ENCODE measurements around the gene RGSL1. TPM values are rescaled to one million over a fixed set of nuclear protein-coding genes. Genes with fewer than 3 reads are reported as not detected.

The RGSL1 gene
- total and polyA plus RNA-seq, 2 of the 8 experiments (the other 6 are each of a cell fraction or from before 2014, with no cell fraction given) = not detected

GRCh38 chr1:182608236-182608635 lies 158.3 kb downstream of the RGSL1 start:
- POLR2A ChIA-PET (ENCODE audit: partially characterized antibody) = interaction anchor here (0.6 to 15.0 kb wide), 5 partner anchors 8 to 258 kb away, joined by 3 to 231 read pairs (median 4); no protein-coding TSS in a partner anchor

More at GRCh38 chr1:182608236-182608635, 158.3 kb downstream of the RGSL1 start:
- Histone ChIP-seq H2BK20ac (ENCODE audit: low read length) (no peak overlapping the region), H3K14ac (ENCODE audit: insufficient read length) (no peak overlapping the region), H2BK5ac (ENCODE audit: low read depth, low read length) (no peak overlapping the region), H3K4me3 (ENCODE audit: extremely low read depth in 1 of 4, insufficient read depth in 2 of 4, low read depth in 3 of 4, low read length in 4 of 4) (no peak overlapping the region), H3K23ac (ENCODE audit: insufficient read length) (no peak overlapping the region), H3K56ac (replicated peaks; ENCODE audit: insufficient read length, low read depth, low read length) (no peak overlapping the region), H3K18ac (ENCODE audit: extremely low read depth, low read length) (no peak overlapping the region), H3K36me3 (ENCODE audit: control insufficient read depth in 2 of 4, insufficient read depth in 4 of 4, low read length in 3 of 4) (no peaks in the 10 kb centered on the region; a peak in 1 of 8 replicates), H3K4ac (replicated peaks; ENCODE audit: insufficient read length, low read depth, low read length) (no peak overlapping the region), H4K5ac (ENCODE audit: insufficient read length, low read depth, low read length) (no peak overlapping the region), H3K9me3 (ENCODE audit: insufficient read depth in 2 of 2, low read depth in 1 of 2, low read length in 1 of 2) (no peaks in the 10 kb centered on the region), H4K8ac (ENCODE audit: extremely low read depth, insufficient read depth, low read length) (no peak overlapping the region), H4K20me1 (replicated peaks in 1 of 2; ENCODE audit: control insufficient read depth in 1 of 2, insufficient read depth in 2 of 2, low read length in 2 of 2) (no peaks in the 10 kb centered on the region), H2BK120ac (replicated peaks; ENCODE audit: low read depth, low read length) (no peak overlapping the region), H2BK12ac (ENCODE audit: low read depth, low read length) (no peak overlapping the region), H3K4me1 (replicated peaks in 1 of 4; ENCODE audit: control insufficient read depth in 3 of 4, insufficient read depth in 4 of 4, low read length in 3 of 4) (peaks cover 14 to 28% (median 16%) of the 10 kb centered on the region in 4 experiments), H3K79me1 (ENCODE audit: low read depth, low read length) (no peaks in the 10 kb centered on the region), H3K27me3 (replicated peaks in 1 of 4; ENCODE audit: control insufficient read depth in 3 of 4, extremely low read depth in 1 of 4, insufficient read depth in 3 of 4, low read length in 3 of 4) (peaks cover 0 to 33% (median 24%) of the 10 kb centered on the region in 4 experiments; a peak in 6 of 7 replicates), H3K9ac (replicated peaks in 1 of 4; ENCODE audit: extremely low read depth in 1 of 4, low read depth in 3 of 4, low read length in 3 of 4) (no peak overlapping the region), H3K27ac (ENCODE audit: low read depth, low read length) (no peak overlapping the region), H3K4me2 (ENCODE audit: insufficient read depth in 1 of 2, low read depth in 2 of 2, low read length in 2 of 2) (no peak overlapping the region), H2AFZ (ENCODE audit: low read length) (no peak overlapping the region), H3K79me2 (ENCODE audit: control insufficient read depth in 1 of 2, insufficient read depth in 2 of 2, low read length in 2 of 2) (no peaks in the 10 kb centered on the region), H2BK15ac (ENCODE audit: low read length) (no peak overlapping the region), H3K23me2 (ENCODE audit: low read depth, low read length) (peaks cover 7% of the 10 kb centered on the region), H2AK5ac (ENCODE audit: low read depth, low read length) (no peak overlapping the region), H4K91ac (replicated peaks; ENCODE audit: insufficient read length, low read length) (no peak overlapping the region)
- CTCF ChIA-PET (ENCODE audit: partially characterized antibody) = interaction anchor here (1.6 to 37.1 kb wide), 5 partner anchors 10 to 183 kb away, joined by 4 to 1131 read pairs (median 18); partner anchors contain the start of gene NPL
- DNase-seq (ENCODE audit: low read depth in 1 of 2, low spot score in 2 of 2) (no peak), FAIRE-seq (no peak)
- TF ChIP-seq CHD2 (IDR thresholded peaks at IDR 0.05; ENCODE audit: low read length) (no peak), HDAC2 (IDR thresholded peaks at IDR 0.05; ENCODE audit: borderline replicate concordance in 1 of 2, low read depth in 2 of 2, low read length in 2 of 2) (no peak), MAFK (IDR thresholded peaks at IDR 0.05; ENCODE audit: low read depth, low read length) (no peak), CTBP2 (IDR thresholded peaks at IDR 0.05; ENCODE audit: borderline replicate concordance, insufficient read depth, insufficient read length, low read length) (no peak), KDM4A (IDR thresholded peaks at IDR 0.05; ENCODE audit: low read depth, low read length, severe bottlenecking) (no peak), YY1 (IDR thresholded peaks at IDR 0.05; ENCODE audit: low read depth, low read length) (no peak), TAF1 (IDR thresholded peaks at IDR 0.05; ENCODE audit: low read depth, low read length) (no peak), ASH2L (IDR thresholded peaks at IDR 0.05; ENCODE audit: low read length) (no peak), GABPA (IDR thresholded peaks at IDR 0.05; ENCODE audit: borderline replicate concordance, insufficient read depth, low read length) (no peak), TEAD4 (IDR thresholded peaks at IDR 0.05; ENCODE audit: low read depth, low read length) (no peak)
- WGBS, 2 experiments (ENCODE audit: extremely low coverage in 1 of 2, insufficient coverage in 1 of 2, insufficient read length in 1 of 2, insufficient replicate concordance in 2 of 2, low coverage in 1 of 2, low lambda C conversion rate in 2 of 2, missing lambda C conversion rate in 1 of 2) = 89% methylated on average over 2 of the region's 2 CpGs; no CpG with 5 or more reads in 1 of the 2 experiments

Data from H1 (cell line).